EH (cell line): Measurements from ENCODE around the gene PIGZ.

ENCODE experiments used
- DNase-seq: peaks from one replicate; pipeline ENCODE4 v3.0.0-alpha.2; 2015; ENCODE audit warnings: low read depth

Gene PIGZ

GRCh38 chr3:196903740-196904139 lies 64.9 kb downstream of the PIGZ start:
- DNase-seq = no peak

GRCh38 chr3:196902296-196902695 lies 66.3 kb downstream of the PIGZ start:
- no peak for DNase-seq

DNA sequence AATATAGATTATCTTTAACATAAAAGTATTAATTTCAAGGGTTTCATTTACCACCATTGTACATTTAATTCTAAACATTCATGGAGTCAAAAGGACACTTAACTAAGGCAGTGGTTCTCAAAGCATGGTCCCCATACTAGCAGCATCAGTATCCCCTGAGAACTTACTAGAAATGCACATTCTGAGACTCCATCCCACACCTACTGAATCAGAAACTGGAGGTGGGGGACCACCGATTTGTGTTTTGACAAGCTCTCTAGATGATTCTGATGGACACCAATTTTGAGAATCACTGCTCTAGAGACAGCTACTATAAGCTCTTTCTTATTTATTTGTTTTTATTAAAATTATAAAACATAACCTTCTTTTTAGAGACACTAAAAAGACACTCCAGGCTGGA lies 66.9 kb downstream of the PIGZ start:
- DNase-seq = no peak
